C4-2B (cell line): ENCODE data around the gene ORAI3.

Experiments
- CTCF ChIP-seq: fragments of 450-650 bp; conservative IDR thresholded peaks from 2 replicates; pipeline ENCODE4 v1.5.1; 2017; ENCODE audit warnings: mild to moderate bottlenecking
- ZFX ChIP-seq: fragments of 450-650 bp; IDR thresholded peaks from 2 replicates; pipeline ENCODE4 v1.6.1; 2017

- no peak for TF ChIP-seq CTCF
- no peak for TF ChIP-seq ZFX
Measured at GRCh38 chr16:30996324-30996984, 47.6 kb downstream of the ORAI3 start.
